Choroid plexus epithelial cell (primary cell): ENCODE data around the gene CTSD.
"Not testable (repeated sequence)": the region's sequence is repeated elsewhere in the genome, so short reads cannot be mapped to it uniquely, and the experiment has no call there.

Source experiments
- DNase-seq: peaks from one replicate; pipeline ENCODE4 v3.0.0-alpha.2; 2010; ENCODE audit warnings: low read depth
- H3K4me3 ChIP-seq: 2 replicates; pipeline ENCODE4 v1.5.1; 2011; ENCODE audit warnings: low read depth, mild to moderate bottlenecking, control low read depth, low read length, moderate library complexity
- CTCF ChIP-seq: conservative IDR thresholded peaks from 2 replicates; pipeline ENCODE4 v1.5.1; 2011; ENCODE audit warnings: low read depth, mild to moderate bottlenecking, control low read depth, inconsistent platforms, low read length, moderate library complexity

The CTSD gene

GRCh38 chr11:1771700-1772099 is 8.0 kb upstream of the CTSD start:
- H3K4me3 ChIP-seq, result no peak overlapping the region
- peak; percentile 92 for DNase-seq
- no peak for TF ChIP-seq CTCF

DNA sequence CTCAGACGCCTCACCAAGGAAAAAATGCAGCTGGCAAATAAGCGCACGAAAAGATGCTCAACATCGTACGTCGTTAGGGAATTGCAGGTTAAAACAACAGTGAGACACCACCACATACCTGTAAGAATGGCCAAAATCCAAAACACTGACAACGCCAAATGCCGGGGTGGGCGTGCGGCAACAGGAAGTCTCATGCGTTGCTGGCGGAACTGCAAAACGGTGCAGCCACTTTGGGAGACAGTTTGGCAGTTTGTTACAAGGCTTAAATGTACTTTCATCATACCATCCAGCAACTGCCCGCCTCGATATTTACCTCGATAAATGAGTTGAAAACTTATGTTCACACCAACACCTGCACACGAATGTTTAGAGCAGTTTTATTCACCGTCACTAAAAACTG is 7.5 kb upstream of the CTSD start:
- TF ChIP-seq CTCF, result no peak
- no peak overlapping the region for H3K4me3 ChIP-seq
- no peak for DNase-seq

DNA sequence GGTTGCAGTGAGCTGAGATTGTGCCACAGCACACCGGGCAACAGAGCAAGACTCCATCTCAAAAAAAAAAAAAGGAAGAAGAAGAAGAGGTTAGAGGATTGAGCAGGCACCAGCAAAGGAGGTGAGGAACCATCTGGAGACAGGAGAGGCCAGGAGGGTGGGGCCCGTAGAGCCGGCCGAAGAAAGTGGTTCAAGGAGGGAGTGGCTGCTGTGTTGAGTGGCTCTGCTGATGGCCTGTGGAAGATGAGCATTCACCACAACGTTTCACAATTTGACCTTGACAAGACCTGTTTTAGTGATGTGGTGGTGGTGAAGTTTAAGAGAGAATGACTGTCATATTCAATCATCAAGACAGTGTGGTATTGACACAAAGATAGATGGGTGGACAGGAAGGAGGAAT is 6.8 kb upstream of the CTSD start:
- TF ChIP-seq CTCF, result no peak
- DNase-seq, result no peak
- H3K4me3 ChIP-seq, result no peak overlapping the region

DNA sequence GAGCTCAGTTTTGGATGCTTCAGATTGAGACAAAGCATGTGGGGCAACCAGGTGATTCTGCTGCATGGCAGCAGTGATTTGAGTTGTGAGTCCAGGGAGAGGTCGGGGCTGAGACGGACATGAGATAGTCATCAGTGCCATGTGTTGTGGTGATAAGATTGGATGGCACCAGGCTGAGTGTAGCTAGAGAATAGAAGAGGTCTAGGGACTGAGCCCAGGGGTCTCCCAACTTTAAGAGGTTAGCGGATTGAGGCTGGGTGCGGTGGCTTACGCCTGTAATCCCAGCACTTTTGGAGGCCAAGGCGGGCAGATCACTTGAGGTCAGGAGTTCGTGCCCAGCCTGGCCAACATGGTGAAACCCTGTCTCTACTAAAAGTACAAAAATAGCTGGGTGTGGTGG is 6.3 kb upstream of the CTSD start:
- H3K4me3 ChIP-seq, result no peak overlapping the region
- DNase-seq, result no peak
- TF ChIP-seq CTCF, result no peak

DNA sequence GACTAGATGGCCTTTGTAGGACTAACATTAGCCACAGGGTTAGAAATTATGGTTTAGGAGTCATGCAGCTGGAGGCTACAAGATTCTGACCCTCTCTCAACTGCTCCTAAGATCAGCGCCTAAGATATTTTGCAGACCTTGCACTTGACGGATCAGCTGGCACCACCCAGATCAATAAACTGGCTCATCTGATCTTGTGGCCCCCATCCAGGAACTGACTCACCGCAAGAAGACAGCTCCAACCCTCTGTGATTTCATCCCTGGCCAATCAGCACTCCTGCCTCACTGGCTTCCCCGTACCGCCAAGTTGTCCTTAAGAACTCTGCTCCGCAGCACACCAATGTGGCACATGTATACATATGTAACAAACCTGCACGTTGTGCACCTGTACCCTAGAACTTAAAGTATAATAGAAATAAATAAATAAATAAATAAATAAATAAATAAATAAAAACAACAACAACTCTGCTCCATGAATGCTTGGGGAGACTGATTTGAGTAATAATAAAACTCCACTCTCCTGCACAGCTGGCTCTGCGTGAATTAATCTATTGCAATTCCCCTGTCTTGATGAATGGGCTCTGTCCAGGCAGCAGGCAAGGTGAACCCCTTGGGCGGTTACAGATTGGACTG is 5.7 kb upstream of the CTSD start:
- peak; percentile 44 for DNase-seq
- not testable (repeated sequence) for H3K4me3 ChIP-seq

- no peak for DNase-seq
- no peak overlapping the region for H3K4me3 ChIP-seq
- TF ChIP-seq CTCF, result no peak
Measured at GRCh38 chr11:1768141-1768469, 4.4 kb upstream of the CTSD start.

DNA sequence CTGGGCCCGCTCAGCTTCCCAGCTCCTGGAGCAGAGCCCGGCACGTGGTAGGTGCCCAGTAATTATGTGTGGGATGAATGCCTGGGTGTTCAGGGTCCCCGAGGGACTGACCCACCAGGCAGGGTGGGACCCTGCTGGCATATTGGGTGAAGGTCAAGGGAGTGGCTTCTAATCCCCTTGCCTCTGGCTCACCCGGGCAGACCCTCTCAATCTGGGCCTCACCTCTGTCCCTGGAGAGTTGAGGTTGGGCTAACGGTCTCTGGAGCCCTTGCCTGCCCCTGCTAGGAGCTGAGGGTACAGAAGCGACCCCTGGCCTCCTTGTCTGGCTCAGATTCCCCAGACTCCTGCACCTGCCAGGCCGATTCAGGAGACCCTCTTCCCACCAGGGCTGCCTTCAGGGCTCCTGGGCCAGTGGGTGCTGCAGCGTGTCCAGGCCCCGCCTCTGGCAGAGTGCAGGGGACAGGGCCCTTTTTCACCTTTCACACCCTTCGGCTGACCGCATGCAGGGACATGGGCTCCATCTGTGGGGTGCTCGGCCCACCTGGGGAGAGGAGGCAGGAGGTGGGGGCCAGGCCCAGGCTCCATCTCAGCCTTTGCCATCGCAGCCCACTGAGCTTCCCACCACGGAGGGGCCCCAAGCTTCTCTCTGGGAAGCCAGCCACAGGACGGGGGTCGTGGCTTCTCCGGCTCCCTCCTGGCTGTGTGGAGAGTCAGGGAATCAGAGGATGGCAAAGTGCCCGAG is 3.8 kb upstream of the CTSD start:
- no peak for DNase-seq
- TF ChIP-seq CTCF, result no peak
- no peak overlapping the region for H3K4me3 ChIP-seq
